Stimulated activated naive CD8-positive, alpha-beta T cell treated with anti-CD3 and anti-CD28 coated beads, Interleukin-15, amount 100 ng/mL, for 72 hours (primary cell): ENCODE data around the gene ANKS3.

Experiments used
- ATAC-seq: fragments of 150-1000 bp; cut with Tn5 transposase; 2 replicates; pipeline ENCODE4 v1.10.0; 2021; ENCODE audit warnings: mild to moderate bottlenecking, moderate library complexity
- DNase-seq, 2 donors: peaks; one replicate each; pipeline ENCODE4 v3.0.0; 2021 to 2022
- H3K27ac Mint-ChIP-seq, 2 donors: one replicate each; pipeline ENCODE4 v1.8.0; 2022; ENCODE audit warnings: mild to moderate bottlenecking in 2 of 2, mixed read lengths in 2 of 2, moderate library complexity in 2 of 2
- H3K27me3 Mint-ChIP-seq: one replicate; pipeline ENCODE4 v1.8.0; 2022; ENCODE audit warnings: mixed read lengths
- H3K4me1 Mint-ChIP-seq: one replicate; pipeline ENCODE4 v1.8.0; 2022; ENCODE audit warnings: mild to moderate bottlenecking, mixed read lengths
- H3K4me3 Mint-ChIP-seq, 2 donors: one replicate each; pipeline ENCODE4 v1.8.0; 2022; ENCODE audit warnings: mild to moderate bottlenecking in 2 of 2, mixed read lengths in 2 of 2, moderate library complexity in 1 of 2
- H3K9me3 Mint-ChIP-seq, 2 donors: one replicate each; pipeline ENCODE4 v1.8.0; 2022; ENCODE audit warnings: mixed read lengths in 2 of 2

The ANKS3 gene

DNA sequence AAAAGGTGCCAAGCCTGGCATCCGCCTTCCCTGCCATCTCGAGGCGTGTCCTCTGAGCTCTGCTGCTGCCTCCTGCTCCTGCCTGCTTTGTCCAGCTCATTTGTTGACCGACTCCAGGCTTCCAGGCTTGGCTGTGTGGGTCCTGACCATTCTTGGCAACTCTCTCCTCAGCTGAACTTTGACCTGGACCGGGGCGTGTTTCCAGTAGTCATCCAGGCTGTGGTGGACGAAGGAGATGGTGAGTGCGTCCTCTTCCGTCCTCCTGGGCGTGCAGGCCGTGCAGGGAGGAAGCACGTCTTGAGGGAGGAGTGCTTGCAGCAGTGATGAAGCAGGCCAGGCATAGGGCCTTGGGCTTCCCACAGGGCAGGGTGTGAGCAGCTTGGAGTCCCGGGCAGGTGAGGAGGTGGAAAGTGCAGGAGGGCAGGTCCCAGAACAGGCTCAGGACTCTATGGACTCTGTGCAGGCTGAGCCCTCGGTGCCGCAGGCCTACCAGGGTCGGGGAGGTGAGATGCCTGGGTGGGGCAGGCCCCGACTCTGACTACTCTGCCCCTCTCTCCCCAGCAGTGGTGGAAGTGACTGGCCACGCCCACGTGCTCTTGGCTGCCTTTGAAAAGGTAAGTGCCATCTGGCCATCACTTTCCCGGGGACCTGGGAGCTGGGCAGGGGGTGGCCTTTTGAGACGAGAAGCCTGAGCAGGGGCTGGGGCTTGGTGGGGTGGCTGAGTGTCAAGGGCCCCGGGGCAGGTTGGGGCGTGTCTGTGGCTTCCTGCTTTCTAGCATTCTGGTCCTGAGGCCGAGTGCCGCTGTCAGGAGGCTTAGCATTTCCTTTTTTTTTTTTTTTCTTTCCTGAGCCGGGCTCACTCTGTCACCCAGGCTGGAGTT is 69.3 kb downstream of the ANKS3 start:
- Mint-ChIP-seq H3K4me3 (peak overlapping the region; percentile 81), H3K27ac (peak overlapping the region; percentile 85 to 96), H3K27me3 (no peaks in the 10 kb centered on the region), H3K9me3 (no peaks in the 10 kb centered on the region), H3K4me1 (peaks cover 60% of the 10 kb centered on the region)
- DNase-seq (peak in 1 of 2 donors; percentile 70), ATAC-seq (peak; percentile 77)

DNA sequence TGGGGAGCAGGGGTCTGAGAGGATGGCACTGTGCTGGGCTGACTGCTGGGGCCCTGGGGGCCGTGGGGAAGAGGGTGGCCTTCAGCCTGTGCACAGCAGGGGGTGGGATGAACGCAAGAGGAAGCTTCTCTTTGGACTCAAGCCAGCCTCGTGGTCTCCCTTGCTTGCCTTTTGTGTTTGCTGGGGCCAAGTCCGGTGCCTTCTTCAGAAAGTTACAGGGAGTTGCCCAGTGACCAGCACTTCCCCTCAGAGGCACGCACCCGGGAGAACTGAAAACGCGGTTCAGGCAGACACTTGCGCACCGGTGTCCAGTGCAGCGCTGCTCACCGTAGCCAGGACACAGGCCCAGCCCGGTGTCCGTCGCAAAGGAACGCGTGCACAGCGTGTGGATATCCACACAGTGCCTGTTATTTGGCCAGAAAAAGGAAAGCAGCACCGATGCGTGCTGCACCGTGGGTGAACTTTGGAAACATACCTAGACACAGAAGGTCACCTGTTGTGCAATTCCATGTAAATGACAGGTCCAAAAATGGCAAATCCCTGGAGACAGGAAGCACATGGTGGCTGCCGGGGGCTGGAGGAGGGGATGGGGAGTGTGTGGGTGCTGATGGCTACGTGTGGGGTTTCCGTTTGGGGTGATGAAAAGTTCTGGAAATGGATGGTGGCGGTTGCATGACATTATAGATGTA is 70.2 kb downstream of the ANKS3 start:
- H3K27me3 Mint-ChIP-seq = no peaks in the 10 kb centered on the region
- DNase-seq (peak in 1 of 2 donors; percentile 46), ATAC-seq (peak; percentile 21)
- no peaks in the 10 kb centered on the region for H3K9me3 Mint-ChIP-seq
- peak overlapping the region; percentile 77 to 96 for H3K27ac Mint-ChIP-seq
- H3K4me3 Mint-ChIP-seq = peak overlapping the region; percentile 81
- peaks cover 68% of the 10 kb centered on the region for H3K4me1 Mint-ChIP-seq

DNA sequence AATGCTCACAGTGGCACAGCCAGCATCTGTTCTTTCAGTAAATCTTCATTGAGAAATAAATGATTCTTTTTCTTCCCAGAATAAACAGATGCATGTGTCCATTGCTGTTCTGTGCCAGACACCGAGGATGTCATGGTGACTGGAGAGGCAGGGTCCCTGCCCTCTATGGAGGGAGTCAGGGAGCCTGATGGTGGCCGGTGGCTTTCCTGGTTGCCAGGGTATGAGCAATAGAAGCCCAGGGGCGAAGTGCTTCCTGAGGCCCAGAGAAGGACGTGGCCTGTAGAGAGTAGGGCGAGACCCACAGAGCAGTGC is 70.7 kb downstream of the ANKS3 start:
- Mint-ChIP-seq H3K9me3 (no peaks in the 10 kb centered on the region), H3K27me3 (no peaks in the 10 kb centered on the region), H3K4me1 (peaks cover 73% of the 10 kb centered on the region), H3K27ac (peak overlapping the region; percentile 77 to 96), H3K4me3 (peak overlapping the region; percentile 81)
- DNase-seq (no peak), ATAC-seq (no peak)

DNA sequence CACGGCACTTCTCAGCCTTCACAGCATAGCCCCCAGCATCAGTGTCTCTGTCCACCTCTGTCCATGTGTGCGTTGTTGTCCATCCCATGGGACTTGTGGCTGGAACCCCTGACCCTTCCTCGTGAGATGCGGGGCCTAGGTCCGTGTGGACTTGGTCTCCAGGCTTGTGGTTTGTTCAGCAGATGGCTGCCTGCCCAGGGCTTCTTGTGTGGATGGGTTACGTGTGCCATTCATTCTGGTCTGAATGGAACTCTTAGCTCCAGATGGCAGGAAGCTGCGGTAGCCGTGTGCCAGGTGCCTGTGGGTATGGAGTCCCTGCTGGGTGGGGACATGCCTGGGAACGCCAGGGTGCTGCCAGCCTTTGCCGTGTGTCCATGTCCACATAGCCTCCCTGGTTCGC is 72.4 kb downstream of the ANKS3 start:
- H3K4me3 Mint-ChIP-seq = no peak overlapping the region
- peak overlapping the region in 1 of 2 donors; percentile 78 for H3K27ac Mint-ChIP-seq
- peaks cover 73% of the 10 kb centered on the region for H3K4me1 Mint-ChIP-seq
- no peak for DNase-seq
- no peak for ATAC-seq
- no peaks in the 10 kb centered on the region for H3K9me3 Mint-ChIP-seq
- H3K27me3 Mint-ChIP-seq = no peaks in the 10 kb centered on the region

DNA sequence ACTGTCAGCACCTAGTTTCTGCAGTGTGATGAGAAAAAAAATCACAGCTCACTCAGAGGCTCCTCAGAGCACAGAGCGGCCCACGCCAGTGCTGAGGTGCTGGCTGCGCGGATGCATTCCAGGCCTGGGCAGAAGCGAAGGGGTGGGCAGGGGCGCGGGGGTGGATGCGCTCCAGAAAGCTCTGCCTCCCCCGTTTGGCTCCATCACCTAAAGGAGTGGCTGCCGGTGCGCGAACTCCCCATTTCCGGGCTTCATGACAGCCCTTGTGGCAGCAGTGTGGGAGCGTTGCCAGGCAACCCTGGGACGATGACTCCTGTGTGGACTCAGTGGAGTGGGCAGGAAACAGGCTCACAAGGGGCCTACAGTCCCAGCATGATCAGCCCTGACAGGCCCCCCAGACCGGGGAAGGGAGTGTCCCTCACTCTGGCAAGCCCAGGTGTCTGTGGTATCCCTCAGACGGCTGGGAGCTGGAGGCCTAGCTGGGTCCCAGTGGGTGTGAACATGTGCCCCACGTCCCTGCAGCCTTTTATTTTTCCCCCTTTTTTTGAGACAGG is 73.5 kb downstream of the ANKS3 start:
- peak; percentile 76 for ATAC-seq
- Mint-ChIP-seq H3K27ac (peak overlapping the region; percentile 45 to 69), H3K4me1 (peaks cover 67% of the 10 kb centered on the region), H3K4me3 (peak overlapping the region; percentile 33 to 56), H3K27me3 (no peaks in the 10 kb centered on the region), H3K9me3 (no peaks in the 10 kb centered on the region)
- peak; percentile 69 to 81 for DNase-seq

DNA sequence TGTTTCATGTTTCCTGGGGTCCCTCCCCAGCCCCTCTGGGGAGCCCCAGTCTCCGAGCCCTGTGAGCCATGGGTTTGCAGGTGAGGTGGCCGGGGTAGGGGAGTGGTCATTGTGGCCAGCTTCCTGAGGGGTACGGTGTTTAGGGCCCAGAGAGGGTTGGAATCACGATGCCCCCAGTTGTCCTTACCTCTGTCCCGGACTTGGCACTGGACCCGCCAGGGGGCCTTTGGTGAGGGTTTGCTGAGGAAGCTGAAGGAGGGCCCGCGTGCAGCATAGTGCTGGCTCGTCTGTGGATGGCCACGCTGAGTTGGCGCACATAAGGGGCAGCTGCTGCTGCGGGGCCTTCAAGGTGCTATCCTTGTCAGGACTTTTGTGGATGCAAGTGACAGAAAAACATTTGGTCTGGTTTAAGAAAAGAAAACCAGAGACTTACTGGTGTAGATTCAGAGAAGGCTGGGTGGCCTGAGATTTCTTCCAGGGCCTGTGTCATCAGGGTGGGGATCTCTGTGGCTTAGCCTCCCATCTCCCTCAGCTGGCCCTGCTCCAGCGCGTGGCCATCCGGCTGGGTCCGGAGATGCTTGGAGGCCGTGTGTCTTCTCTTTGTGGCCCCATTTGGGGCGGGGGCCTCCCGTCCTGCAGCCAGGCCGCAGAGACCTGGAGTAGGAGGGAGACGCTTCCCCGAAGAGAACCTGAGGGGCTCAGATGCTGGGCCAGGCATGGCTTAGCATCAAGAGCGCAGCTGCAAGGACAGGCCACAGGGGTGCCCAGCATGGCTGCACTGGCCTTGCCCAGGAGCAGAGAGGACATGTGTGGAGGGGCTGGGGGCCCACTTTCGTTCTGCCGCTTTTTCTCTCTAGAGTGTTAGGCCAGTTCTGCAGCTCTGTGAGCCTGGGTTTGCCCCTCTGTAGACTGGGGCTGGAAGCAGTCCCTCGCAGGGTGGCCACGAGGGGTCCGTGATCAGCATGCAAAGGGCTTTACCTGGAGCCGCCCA is 74.4 kb downstream of the ANKS3 start:
- ATAC-seq (peak; percentile 1), DNase-seq (no peak)
- no peaks in the 10 kb centered on the region for H3K9me3 Mint-ChIP-seq
- peak overlapping the region in 1 of 2 donors; percentile 56 for H3K4me3 Mint-ChIP-seq
- H3K27ac Mint-ChIP-seq = peak overlapping the region in 1 of 2 donors; percentile 92
- H3K4me1 Mint-ChIP-seq = peaks cover 62% of the 10 kb centered on the region
- H3K27me3 Mint-ChIP-seq = no peaks in the 10 kb centered on the region

DNA sequence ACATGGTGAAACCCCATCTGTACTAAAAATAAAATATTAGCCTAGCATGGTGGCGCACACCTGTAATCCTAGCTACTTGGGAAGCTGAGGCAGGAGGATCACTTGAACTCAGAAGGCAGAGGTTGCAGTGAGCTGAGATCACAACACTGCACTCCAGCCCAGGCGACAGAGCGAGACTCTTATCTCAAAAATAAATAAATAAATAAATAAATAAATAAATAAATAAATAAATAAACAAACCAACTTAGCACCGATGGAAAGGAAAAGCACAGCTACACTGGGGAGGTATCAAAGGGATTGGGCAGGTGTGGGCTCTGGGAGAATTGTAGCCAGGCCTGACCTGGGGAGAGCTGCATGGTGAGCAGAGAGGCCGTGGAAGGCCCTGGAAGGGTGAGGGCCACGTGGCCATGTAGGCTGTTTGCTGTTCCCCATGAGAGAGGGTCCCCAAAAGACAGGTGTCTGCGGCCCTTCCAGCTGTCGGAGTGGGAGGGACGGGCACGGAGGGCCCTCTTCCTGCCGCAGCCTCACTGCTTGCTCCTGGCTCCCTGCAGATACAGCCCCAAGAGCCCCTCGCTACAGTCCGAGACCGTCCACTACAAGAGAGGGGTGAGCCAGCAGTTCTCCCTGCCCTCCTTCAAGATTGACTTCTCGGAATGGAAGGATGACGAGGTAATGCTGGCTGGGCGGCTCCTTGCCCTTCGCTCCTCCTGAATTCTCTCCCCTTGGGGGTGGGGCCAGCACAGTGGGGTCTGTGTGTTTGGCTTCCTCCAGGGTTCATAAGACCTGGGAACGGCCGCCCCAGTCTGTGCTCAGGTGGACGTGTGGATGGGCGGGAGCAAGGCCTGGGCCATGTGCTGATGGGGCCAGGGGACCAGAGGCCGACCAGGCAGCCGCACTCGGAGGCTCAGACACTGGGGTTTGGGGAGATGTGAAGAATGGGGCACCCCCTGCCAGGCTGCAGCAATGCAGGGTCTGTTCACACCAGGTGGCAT is 77.1 kb downstream of the ANKS3 start:
- Mint-ChIP-seq H3K27ac (no peak overlapping the region), H3K4me3 (no peak overlapping the region), H3K27me3 (no peaks in the 10 kb centered on the region), H3K9me3 (no peaks in the 10 kb centered on the region), H3K4me1 (peaks cover 35% of the 10 kb centered on the region)
- no peak for ATAC-seq
- no peak for DNase-seq

DNA sequence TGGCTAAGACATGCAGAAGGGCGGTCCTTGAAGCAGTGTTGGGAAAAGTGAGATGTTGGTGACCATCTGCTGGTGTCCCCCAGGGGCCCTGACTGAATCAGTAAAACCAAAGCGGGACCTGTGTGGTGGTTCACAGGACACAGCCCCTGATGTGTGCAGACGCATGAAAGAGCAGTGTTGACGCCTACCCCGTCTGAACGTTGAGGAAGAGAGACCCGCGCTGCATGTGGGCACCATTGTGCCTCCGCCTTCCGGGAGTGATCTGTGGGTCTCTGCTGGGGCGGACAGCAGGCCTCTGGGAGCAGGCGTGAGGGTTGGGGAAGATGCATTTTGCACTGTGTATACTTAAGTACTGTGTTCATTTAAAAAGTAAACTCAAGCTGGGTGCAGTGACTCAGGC is 77.8 kb downstream of the ANKS3 start:
- no peak for DNase-seq
- no peak overlapping the region for H3K4me3 Mint-ChIP-seq
- no peaks in the 10 kb centered on the region for H3K9me3 Mint-ChIP-seq
- no peak for ATAC-seq
- H3K4me1 Mint-ChIP-seq = peaks cover 30% of the 10 kb centered on the region
- H3K27me3 Mint-ChIP-seq = no peaks in the 10 kb centered on the region
- H3K27ac Mint-ChIP-seq = no peak overlapping the region

DNA sequence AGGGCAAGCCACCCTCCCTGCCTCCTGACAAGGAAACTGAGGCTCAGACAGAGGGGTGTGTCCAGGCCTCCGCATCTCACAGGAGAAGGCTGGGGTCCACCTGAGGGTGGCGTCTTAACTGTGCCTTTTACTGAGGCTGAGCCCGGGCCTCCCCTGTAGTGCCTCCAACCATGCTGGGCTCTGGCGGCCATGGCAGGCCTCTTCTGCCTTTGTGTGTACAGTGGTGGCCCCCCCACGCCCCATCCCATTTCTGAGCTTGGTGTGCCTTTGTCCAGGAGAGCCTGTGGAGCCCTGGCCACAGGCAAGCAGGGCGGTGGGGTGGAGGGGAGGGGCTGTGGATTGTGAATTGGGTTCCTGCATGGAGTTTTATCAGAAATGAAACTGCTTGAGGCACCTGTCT is 78.3 kb downstream of the ANKS3 start:
- H3K4me1 Mint-ChIP-seq = peaks cover 30% of the 10 kb centered on the region
- H3K9me3 Mint-ChIP-seq = no peaks in the 10 kb centered on the region
- no peaks in the 10 kb centered on the region for H3K27me3 Mint-ChIP-seq
- ATAC-seq (no peak), DNase-seq (no peak)
- no peak overlapping the region for H3K4me3 Mint-ChIP-seq
- no peak overlapping the region for H3K27ac Mint-ChIP-seq

DNA sequence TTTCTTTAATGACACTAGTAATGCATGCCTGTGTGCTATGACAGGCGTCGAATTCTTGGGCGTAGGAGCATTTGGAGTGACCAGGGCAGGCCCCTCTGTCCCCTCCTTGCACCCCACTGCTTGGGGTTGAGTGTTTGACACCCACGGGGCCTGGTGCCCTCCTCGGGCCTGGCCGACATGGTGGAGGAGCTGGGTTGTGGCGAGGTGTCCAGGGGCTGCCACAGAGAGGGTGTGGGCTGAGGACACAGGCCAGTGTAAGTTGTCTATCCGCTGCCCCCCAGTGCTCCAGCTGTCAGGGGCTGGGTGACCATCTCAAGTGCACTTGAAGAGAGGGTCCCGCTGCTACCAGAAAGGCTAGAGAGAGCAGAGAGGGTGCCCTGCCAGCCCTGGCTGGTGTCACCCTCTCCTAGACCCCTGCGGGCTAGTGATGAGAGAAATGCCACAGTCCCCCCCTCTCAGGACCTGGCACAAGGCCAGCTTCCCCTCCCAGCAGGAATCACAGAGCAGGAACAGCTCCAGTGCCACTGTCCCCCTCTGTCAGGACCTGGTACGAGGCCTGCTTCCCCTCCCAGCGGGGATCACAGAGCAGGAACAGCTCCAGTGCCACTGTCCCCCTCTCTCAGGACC is 79.0 kb downstream of the ANKS3 start:
- Mint-ChIP-seq H3K4me1 (peaks cover 30% of the 10 kb centered on the region), H3K9me3 (no peaks in the 10 kb centered on the region), H3K27ac (no peak overlapping the region), H3K4me3 (no peak overlapping the region), H3K27me3 (no peaks in the 10 kb centered on the region)
- ATAC-seq = no peak
- DNase-seq = no peak

DNA sequence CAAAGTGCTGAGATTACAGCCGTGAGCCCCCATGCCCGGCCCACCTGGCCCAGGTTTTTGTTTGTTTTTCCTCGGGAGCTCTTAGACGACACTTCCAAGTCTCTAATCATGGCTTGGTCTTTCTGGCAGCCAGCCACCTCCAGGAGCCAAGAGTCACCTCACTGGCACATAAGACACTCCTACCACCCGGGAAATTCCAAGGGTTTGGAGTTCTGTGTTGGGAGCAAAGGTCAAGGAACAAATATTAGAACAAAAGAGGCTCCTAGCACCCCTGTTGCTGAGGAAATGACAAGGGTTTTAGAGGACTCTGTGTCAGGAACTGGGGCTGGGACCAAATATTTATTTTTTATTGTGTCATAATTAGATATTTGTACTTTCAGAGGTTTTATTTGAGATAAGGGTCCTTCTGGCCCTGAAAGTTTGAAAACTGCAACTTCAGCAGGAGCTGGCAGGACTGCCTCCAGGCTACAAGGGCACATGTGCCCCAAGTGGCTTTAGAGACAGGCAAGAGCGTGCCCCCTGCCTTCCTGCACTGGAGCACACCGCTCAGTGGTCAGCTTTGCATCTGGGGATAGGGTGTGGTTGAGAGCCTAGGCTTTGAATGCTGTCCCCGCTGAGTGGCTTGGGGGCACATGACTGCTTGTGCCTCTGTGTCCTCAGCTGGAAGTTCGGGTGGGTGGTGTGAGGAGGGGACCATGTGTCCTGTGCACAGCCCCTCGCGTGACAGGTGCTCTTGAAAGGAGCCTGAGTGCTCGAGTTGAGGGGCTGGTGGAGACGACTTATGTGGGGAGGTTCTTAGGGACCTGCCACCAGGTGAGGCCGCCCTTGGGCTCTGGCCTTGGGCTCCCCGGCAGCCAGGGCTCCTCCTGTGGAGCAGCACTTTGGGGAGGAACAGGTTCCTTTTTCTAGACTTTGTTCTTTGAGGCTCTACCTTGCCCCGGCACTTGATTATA is 79.8 kb downstream of the ANKS3 start:
- H3K9me3 Mint-ChIP-seq = no peaks in the 10 kb centered on the region
- no peaks in the 10 kb centered on the region for H3K27me3 Mint-ChIP-seq
- H3K27ac Mint-ChIP-seq = no peak overlapping the region
- no peak overlapping the region for H3K4me3 Mint-ChIP-seq
- ATAC-seq = no peak
- no peak for DNase-seq
- H3K4me1 Mint-ChIP-seq = peaks cover 29% of the 10 kb centered on the region

DNA sequence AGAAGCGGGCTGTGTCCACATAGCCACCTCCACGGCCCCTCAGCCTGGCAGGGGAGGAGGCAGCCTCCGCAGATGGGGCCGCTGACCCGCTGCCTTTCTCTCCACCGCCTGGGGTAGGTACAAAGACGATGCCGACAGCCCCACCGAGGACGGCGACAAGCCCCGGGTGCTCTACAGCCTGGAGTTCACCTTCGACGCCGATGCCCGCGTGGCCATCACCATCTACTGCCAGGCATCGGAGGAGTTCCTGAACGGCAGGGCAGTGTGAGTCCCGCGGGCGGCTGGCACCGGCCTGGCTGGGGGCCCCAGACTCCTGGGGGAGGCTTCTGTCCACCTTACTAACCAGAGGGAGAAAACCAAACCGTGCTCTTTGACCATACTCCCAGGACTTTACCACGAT is 81.5 kb downstream of the ANKS3 start:
- H3K27me3 Mint-ChIP-seq = no peaks in the 10 kb centered on the region
- no peak overlapping the region for H3K4me3 Mint-ChIP-seq
- ATAC-seq (no peak), DNase-seq (no peak)
- peaks cover 31% of the 10 kb centered on the region for H3K4me1 Mint-ChIP-seq
- no peaks in the 10 kb centered on the region for H3K9me3 Mint-ChIP-seq
- peak overlapping the region in 1 of 2 donors; percentile 19 for H3K27ac Mint-ChIP-seq

DNA sequence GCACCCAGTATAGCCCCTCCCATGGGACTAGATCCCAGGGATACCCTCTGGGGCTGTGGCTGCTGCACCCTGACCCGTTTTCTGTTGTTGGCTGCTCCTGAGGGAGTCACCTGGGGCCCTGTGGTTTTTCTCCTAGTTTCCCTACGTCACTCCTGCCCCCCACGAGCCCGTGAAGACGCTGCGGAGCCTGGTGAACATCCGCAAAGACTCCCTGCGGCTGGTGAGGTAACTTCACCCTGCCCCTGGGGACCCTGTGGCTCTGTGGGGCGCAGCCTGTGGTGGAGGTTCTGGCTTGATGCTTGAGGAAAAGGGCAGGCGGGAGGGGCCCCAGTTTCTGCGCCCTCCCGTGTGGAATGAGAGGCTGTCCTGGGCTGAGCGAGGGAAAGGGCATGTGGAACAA is 82.2 kb downstream of the ANKS3 start:
- no peaks in the 10 kb centered on the region for H3K27me3 Mint-ChIP-seq
- no peak overlapping the region for H3K27ac Mint-ChIP-seq
- no peak overlapping the region for H3K4me3 Mint-ChIP-seq
- H3K9me3 Mint-ChIP-seq = no peaks in the 10 kb centered on the region
- DNase-seq = no peak
- H3K4me1 Mint-ChIP-seq = peaks cover 38% of the 10 kb centered on the region
- ATAC-seq = no peak
